ENCODE data around the gene TRIM75.
"Not testable (repeated sequence)": the region's sequence is repeated elsewhere in the genome, so short reads cannot be mapped to it uniquely, and the experiment has no call there.

The TRIM75 gene

GRCh38 chr4:165077034-165077578 is 23.4 kb downstream of the TRIM75 start:
- DNase-seq (ENCODE audit: low read depth): no peak

GRCh38 chr4:165079476-165079875 is 25.8 kb downstream of the TRIM75 start:
- DNase-seq (ENCODE audit: low read depth): peak; percentile 12

GRCh38 chr4:165084787-165085186 is 31.1 kb downstream of the TRIM75 start:
- DNase-seq (ENCODE audit: low read depth): not testable (repeated sequence)

GRCh38 chr4:165085946-165086345 is 32.3 kb downstream of the TRIM75 start:
- DNase-seq (ENCODE audit: low read depth): peak; percentile 62

- DNase-seq (ENCODE audit: low read depth): no peak
These were observed 34.7 kb downstream of the TRIM75 start for GRCh38 chr4:165088366-165088765.

GRCh38 chr4:165092187-165092586 is 38.5 kb downstream of the TRIM75 start:
- DNase-seq (ENCODE audit: low read depth): not testable (repeated sequence)

- no peak for DNase-seq (ENCODE audit: low read depth)
These were observed 41.2 kb downstream of the TRIM75 start for GRCh38 chr4:165094873-165095272.

GRCh38 chr4:165095291-165095690 is 41.6 kb downstream of the TRIM75 start:
- DNase-seq (ENCODE audit: low read depth): no peak

GRCh38 chr4:165096776-165097175 is 43.1 kb downstream of the TRIM75 start:
- DNase-seq (ENCODE audit: low read depth): peak; percentile 36

- DNase-seq (ENCODE audit: low read depth): no peak
These were observed 48.0 kb downstream of the TRIM75 start for GRCh38 chr4:165101641-165102040.

GRCh38 chr4:165106518-165106917 is 52.9 kb downstream of the TRIM75 start:
- DNase-seq (ENCODE audit: low read depth): no peak
